ENCODE data around the gene FRMD6.
"Not testable (repeated sequence)": the region's sequence is repeated elsewhere in the genome, so short reads cannot be mapped to it uniquely, and the experiment has no call there.

FRMD6 gene

DNA sequence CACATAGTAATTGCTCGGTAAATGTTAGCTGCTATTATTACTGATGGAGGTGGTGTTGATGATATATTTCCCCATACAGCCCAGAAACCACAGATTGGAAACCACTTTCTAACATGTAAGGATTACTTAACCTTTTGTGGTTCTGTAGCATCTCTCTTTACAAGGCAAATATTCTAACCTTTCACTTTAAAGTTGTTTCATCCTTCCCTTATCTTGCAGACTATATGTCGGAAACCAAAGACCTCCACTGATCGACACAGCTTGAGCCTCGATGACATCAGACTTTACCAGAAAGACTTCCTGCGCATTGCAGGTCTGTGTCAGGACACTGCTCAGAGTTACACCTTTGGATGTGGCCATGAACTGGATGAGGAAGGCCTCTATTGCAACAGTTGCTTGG lies 75.8 kb downstream of the FRMD6 start:
- no peak for DNase-seq

DNA sequence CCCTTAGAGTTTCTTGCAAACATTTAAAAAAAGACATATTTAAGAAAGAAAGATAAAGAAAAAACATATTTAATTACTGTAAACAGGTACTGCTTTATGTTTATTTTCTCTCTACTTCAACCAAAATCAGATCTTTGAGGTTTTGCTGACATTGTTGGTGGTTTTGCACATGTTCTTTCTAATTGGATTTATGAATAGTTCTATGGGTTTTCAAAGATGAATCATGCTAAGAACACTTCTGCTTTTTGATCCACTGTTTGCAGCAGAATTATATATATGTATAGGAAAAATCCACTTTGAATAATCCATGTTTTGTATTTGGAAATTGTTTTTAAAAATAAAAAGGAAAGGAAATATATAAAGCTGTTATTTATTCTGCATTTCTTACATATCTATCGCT lies 78.4 kb downstream of the FRMD6 start:
- DNase-seq = no peak

DNA sequence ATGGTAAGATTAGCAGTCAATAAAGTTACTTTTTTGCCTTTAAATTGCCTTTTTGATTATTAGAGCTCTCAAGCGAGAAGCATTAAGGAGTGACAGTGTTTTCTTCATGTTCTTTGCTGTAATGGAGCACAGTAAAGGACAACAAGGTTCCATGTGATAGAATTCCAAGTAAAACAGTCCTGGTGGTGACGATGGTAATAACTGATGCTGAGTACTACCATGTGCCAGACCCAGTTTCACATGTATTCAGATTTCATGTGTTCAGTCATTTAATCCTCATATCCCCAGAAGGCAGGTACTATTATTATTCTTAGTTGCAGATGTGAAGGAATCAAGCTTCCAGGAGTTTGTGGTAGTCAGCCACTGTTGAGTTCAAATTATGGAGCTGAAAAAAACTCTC lies 79.0 kb downstream of the FRMD6 start:
- no peak for DNase-seq

DNA sequence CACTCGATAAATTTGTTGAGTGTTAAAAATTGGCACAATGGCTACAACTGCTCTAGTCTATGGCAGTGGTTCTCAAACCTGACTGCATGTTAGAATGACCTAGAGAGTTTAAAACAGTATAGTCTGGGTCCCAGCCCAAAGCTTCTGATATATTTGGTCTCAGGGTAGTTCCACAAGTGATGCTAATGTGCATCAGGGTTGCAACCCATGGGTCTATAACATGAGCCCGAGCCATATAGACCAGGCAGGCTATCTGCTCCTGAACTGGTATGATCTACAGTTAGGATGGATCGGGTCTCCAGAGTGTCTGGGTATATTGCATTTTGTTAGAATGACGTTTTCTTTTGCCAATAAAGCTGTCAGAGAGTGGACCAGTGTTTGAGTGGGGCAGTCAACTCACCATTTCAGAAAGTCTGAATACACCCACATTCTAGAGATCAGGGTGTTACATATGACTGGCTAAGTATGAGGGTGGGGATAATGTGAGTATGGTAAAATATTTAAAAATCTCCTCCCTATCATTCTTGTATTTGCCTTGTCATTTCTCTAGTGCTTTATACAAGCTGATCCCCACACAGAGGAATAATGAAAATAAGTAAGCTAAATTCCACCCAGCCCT lies 80.9 kb downstream of the FRMD6 start:
- DNase-seq = no peak

DNA sequence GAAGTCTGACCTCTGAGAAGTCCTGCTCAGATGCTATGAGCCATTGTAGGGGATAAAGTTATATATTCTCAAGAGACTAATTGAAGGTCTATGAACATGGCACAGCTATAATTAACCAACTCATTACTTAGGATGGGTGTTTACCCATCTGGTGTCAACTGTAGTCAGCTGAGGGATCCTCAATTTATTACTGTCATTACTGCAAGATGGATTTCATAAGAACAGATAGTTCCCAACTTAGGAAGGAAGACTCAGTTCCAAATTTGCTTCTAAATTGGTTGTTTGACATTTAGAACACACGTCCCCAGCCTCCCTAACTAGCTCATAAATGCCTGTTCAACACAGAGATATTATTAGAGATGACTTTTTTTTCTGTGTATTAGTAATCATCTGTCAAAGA lies 81.4 kb downstream of the FRMD6 start:
- no peak for DNase-seq

DNA sequence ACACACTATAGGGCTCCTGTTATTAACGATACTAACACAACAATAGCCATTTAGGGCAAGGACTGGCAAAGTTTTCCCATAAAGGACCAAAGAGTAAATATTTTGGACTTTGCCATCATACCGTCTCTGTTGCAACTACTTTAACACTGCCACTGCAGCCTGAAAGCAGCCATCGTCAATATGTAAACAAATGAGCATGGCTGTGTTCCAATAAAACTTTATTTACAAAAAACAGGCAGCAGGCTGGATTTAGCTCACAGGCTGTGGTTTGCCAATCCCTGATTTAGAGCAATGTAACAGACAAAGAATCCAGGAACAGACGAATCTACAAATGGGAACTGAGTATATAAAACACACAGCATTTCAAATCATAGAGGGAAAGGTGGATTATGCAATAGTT lies 84.1 kb downstream of the FRMD6 start:
- no peak for DNase-seq

DNA sequence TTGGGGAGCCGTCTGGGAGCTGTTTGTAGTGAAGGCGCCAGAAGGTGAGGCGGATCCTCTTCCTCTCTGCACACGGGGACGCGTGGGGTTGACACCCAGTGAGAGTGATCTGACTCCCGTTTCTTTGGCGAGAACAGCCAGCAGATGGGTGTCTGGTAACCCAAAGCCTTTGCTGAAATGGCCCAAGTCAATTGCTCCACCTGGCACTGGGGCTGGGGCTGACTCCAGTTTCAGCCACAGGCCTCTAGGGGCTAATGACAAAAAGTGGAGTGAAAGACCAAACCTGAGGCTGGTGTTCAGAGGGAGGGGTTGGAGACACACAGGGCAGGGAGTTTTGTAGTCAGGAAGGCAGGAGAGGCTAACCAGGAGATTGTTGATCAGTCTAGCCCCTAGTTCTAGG lies 87.0 kb downstream of the FRMD6 start:
- DNase-seq = no peak

DNA sequence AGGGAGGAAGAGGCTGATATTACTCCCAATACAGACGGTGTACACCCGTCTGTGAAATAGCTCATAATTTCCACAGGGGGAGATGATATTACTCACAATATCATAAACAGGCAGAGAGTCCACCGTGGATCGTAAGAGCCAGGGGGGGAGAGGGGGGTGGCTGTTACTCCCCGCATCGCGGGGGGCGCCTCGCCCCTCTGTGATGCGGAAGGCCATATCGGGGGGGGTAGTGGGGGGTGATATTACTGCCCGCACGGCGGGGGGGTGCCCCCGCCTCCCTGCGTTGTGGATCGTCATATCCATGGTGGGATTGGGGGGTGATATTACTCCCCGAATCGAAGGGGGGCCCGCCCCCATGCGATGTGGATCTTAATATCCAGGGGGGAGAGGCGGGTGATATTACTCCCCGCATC lies 91.9 kb downstream of the FRMD6 start:
- no peak for DNase-seq

DNA sequence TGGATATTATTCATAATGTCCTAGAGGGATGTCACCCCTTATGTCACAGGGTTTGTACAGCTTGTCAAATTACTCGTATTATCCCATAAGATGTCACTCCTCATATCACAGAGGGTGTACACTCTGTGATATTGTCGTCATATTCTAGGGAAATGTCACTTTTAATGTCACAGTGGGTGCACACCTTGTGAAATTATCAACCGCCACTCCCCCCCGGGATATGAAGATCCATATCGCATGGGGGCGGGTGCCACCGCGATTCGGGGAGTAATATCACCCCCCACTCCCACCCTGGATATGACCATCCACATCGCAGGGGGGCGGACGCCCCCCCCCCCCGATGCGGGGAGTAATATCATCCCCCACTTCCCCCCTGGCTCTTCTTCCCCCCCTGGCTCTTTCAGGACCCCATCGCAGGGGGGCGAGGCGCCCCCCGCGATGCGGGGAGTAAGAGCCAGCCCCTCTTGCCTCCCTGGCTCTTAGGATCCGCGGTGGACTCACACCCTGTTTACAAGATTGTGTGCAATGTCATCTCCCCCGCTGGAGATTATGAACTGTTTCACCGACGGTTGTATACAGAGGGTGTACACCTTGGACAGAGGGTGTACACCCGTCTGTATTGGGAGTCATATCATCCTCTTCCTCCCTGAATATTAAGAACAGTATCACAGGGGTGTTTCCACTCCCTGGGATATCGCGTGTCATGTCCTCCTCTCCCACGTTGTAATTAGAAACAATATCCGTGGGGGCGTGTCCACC lies 92.8 kb downstream of the FRMD6 start:
- DNase-seq = no peak

DNA sequence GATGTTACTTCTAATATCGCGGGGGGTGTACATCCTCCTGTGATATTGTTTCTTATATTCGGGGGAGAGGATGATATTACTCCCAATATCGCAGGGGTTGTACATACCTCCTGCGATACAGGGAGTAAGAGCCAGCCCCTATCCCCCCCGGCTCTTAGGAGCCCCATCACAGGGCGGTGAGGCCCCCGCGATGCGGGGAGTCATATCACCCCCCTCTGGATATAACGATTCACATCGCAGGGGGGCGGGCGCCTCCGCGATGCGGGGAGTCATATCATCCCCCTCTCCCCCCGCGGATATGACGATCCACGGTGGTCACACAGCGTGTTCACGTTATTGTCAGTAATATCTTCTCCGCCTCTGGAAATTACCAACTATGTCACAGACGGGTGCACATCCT lies 95.1 kb downstream of the FRMD6 start:
- not testable (repeated sequence) for DNase-seq

DNA sequence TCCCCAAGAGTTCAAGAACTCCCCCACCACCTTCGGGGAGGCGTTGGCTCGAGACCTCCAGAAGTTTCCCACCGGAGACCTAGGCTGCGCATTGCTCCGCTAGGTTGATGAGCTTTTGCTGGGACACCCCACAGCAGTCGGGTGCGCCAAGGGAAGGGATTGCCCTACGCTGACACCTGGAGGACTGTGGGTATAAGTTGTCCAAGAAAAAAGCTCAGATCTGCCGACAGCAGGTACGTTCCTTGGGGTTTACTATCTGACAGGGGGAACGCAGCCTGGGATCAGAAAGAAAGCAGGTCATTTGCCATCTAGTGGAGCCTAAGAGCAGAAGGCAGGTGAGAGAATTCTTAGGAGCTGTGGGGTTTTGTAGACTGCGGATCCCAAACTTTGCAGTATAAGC lies 98.8 kb downstream of the FRMD6 start:
- no peak for DNase-seq

DNA sequence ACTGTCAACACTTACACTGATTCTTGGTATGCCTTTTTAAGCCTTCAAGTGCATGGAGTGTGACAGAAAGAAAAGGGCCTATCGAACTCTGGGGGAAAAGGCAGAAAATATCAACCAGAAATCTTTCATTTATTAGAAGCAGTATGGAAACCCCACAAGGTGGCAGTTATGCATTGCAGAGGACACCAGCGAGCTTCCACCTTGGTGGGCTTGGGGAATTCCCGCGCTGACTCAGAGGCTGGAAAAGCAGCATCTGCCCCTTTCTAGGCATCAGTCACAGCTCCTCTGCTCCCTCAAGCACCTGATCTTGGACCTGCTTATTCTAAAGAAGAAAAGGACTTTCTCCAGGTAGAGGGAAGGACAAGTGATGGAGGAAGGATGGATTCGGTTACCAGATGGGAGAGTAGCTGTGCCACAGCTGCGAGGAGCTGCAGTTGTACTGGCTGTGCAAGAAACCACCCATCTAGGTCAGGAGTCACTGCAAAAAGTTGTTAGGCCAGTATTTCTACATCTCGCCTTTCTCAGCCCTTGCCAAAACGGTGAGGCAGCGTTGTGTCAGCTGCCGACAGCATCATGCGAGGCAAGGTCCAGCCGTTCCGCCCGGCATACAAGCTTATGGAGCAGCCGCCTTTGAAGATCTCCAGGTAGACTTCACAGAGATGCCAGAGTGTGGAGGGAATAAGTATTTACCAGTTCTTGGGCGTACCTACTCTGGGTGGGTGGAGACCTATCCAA lies 100.1 kb downstream of the FRMD6 start:
- not testable (repeated sequence) for DNase-seq

DNA sequence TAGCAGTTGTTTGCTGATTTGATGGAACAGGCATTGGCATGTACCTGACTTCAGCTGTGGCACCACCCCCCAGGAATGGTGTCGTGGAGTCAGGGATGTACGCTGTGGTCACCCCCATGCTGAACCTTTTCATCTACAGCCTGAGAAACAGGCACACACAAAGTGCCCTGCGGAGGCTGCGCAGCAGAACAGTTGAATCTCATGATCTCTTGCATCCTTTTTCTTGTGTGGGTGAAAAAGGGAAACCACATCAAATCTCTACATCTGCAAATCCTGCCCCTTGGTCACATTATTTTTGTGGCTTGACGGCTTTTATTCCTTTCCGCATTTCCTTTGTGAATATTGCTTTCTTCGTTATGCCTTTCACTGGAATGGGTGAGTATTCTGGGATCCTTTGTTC lies 106.0 kb downstream of the FRMD6 start:
- DNase-seq = not testable (repeated sequence)

DNA sequence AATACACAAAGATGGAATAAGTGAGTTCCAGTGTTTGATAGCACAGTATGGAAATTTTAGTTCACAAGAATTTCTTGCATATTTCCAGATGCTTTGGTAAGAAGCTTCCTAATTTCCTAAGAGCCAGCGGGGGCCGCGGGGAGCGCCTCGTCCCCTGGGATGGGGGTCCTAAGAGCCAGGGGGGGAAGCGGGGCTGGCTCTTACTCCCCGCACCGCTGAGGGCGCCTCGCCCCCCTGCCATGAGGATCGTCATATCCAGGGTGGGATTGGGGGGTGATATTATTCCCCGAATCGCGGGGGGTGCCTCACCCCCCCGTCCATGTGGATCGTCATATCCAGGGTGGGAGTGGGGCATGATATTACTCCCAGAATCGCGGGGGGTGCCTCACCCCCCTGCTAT lies 108.2 kb downstream of the FRMD6 start:
- no peak for DNase-seq

DNA sequence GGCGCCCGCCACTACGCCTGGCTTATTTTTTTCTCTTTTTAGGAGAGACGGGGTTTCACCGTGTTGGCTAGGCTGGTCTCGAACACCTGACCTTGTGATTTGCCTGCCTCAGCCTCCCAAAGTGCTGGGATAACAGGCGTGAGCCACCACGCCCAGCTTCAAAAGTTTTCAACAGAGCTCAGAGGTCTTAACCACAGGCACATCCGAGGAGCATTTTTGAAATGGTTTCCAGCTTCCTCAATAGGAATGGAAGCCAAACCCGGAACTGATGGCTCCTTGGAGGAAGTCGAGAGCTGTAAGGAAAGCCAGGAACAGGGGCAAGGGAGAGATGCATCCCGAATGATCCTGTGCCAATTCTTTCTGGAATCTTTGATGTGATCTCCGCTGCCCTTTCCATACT lies 114.0 kb downstream of the FRMD6 start:
- not testable (repeated sequence) for DNase-seq

DNA sequence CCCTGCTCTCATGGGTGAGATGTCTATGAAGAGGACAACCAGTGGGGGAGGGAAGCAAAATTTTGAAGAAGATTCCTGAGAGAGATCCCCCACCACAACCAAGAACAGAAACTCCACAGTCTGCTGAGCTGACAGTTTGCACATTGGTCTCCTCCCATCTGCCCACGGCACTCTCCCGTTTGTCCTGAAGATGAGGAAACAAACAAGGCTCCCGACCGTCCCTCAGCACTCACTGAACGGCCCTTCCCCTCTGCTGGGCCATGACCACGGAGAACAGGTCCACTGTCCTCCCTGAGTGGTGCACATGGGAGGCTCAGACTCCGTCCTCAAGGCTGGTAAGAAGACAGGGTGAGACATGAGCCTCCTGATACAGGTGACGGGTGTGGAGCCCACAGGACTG lies 114.9 kb downstream of the FRMD6 start:
- not testable (repeated sequence) for DNase-seq

DNA sequence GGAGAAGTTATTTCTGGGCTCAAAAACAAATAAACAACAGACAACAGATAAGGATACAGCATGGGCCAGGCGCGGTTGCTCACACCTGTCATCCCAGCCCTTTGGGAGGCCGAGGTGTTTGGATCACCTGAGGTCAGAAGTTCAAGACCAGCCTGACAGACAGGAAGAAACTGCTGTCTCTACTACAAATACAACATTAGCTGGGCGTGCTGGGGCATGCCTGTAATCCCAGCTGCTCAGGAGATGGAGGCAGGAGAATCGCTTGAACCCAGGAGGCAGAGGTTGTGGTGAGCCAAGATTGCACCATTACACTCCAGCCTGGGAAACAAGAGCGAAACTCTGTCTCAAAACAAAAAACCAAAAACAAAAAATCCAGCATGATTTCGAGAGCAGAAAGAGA lies 117.6 kb downstream of the FRMD6 start:
- DNase-seq = not testable (repeated sequence)

DNA sequence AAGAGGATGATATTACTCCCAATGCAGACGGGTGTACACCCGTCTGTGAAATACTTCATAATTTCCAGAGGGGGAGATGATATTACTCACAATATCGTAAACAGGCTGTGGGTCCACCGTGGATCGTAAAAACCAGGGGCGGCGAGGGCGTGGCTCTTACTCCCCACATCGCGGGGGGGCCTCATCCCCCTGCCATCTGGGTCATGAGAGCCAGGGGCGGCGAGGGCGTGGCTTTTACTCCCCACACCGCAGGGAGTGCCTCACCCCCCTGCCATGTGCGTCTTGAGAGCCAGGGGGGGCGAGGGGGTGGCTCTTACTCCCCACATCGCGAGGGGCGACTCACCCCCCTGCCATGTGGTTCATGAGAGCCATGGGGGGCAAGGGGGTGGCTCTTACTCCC lies 122.5 kb downstream of the FRMD6 start:
- DNase-seq = no peak

DNA sequence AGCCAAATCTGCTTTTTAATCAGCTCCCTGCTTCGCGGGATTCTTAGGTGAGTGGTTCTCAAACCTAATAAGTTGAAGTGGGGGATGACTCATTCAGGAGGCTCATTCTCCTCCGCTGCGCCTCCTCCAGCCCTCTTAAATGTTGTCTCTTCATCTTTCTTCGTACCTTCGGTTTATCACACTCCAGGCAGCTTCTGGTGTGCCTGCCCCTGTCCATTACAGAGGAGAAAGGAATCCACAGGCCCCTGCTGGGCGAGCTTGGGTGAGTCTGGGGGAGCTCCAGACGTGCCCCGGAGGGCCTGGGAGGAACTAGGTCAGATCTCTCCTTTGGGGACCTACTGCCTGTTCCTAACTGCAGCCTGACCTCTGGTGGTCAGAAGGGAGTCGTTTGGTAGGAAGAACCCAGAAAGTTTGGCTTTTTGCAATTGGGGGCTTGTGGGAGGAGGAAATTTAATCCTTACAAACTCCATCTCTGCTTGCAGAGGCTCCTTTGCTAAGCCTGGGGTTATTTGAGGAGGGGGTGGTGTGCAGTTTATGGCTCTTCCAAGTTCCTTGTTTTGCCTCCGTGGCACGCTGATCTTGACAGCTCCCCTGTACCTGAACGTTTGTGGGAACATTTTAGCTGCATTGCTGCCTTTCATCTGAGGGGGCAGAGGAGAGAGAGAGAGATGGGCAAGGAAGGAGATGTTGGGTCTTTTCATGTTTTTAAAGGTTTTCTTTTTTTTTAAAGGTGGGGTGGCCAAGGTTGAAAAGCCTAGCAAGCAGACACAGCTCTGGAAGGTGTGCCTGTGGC lies 124.6 kb downstream of the FRMD6 start:
- peak; percentile 20 for DNase-seq

DNA sequence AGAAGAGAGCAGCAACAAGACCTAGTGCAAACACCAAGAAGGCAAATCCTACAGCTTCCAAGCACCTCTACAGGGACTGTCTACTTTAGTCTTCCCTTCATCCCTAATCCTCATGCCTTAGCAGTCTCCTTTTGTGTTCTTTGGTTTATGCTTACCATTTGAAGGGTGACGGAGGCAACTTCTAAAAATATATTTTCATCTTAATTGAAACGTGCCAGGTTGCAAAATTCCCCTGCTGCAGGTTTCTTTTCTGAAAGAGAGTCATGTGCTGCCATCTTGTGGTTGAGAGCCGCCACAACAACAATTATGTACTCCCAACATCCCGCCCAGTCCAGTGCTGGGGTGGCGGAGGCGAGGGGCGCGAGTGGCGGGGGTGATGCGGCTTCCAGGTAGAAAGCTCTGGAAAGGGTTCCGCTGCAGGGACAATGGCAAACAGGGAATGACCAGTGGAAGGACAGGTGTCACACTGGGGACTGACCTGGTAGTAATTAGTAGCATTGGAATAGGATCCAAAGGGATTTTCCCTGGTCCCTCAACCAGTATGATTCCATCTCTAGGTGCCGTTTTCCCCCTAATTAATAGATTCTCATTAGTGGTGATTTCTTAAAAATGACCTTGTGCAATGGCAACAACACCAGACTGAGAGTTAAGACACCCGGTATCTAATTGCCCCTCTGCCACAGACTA lies 128.4 kb downstream of the FRMD6 start:
- peak; percentile 70 for DNase-seq

Data from activated CD4-positive, alpha-beta T cell treated with anti-CD3 and anti-CD28 coated beads, Interleukin-2, amount 50 U/mL, for 1 hour (primary cell).